Fibroblast of mammary gland (primary cell): ENCODE results near the gene NOC4L.
"Not testable (repeated sequence)": the region's sequence is repeated elsewhere in the genome, so short reads cannot be mapped to it uniquely, and the experiment has no call there.

Experiments
- DNase-seq: peaks from one replicate; pipeline ENCODE4 v3.0.0-alpha.2; 2010; ENCODE audit warnings: low read depth
- H3K4me3 ChIP-seq: 2 replicates; pipeline ENCODE4 v1.5.1; 2011; ENCODE audit warnings: low read depth, mild to moderate bottlenecking, low read length, moderate library complexity; ENCODE audit not compliant: control insufficient read depth
- CTCF ChIP-seq: conservative IDR thresholded peaks from 2 replicates; pipeline ENCODE4 v1.5.1; 2011; ENCODE audit warnings: low read depth, low read length, inconsistent platforms; ENCODE audit not compliant: control insufficient read depth, insufficient read depth

Gene NOC4L

GRCh38 chr12:132144115-132144809 lies at the start of gene NOC4L, which contains the start of gene DDX51:
Gene NOC4L, plus strand, starts transcription at chr12:132144457. Its CDS starts 32 bp downstream, at chr12:132144489.
Gene DDX51, minus strand, starts transcription at chr12:132144319. Its CDS starts 23 bp downstream, at chr12:132144296.
- TF ChIP-seq CTCF = no peak
- DNase-seq = peak; percentile 92
- peak within 1 kb of the TSS; percentile 72 for H3K4me3 ChIP-seq

- H3K4me3 ChIP-seq = no peak overlapping the region
- TF ChIP-seq CTCF = no peak
- DNase-seq = no peak
Observed at GRCh38 chr12:132095520-132096409, 48.5 kb upstream of the NOC4L start.

GRCh38 chr12:132099739-132100138 lies 44.5 kb upstream of the NOC4L start:
- H3K4me3 ChIP-seq = no peak overlapping the region
- no peak for DNase-seq
- TF ChIP-seq CTCF = no peak

GRCh38 chr12:132100306-132101065 lies 43.8 kb upstream of the NOC4L start:
- H3K4me3 ChIP-seq = no peak overlapping the region
- no peak for DNase-seq
- TF ChIP-seq CTCF = no peak

GRCh38 chr12:132102297-132102696 lies 42.0 kb upstream of the NOC4L start:
- no peak for TF ChIP-seq CTCF
- no peak overlapping the region for H3K4me3 ChIP-seq
- no peak for DNase-seq

GRCh38 chr12:132103072-132103471 lies 41.2 kb upstream of the NOC4L start:
- H3K4me3 ChIP-seq, DNase-seq: not testable (repeated sequence)
